Thoracic aorta (tissue), 2 donors: Measurements from ENCODE around the gene NCBP3. TPM values are rescaled to one million over a fixed set of nuclear protein-coding genes. Genes with fewer than 3 reads are reported as not detected.

Experiments used
- ATAC-seq: fragments of 150-250 bp; one replicate; pipeline ENCODE4 v1.8.0; 2017; ENCODE audit warnings: low read depth; ENCODE audit not compliant: insufficient number of reproducible peaks, low FRiP score
- DNase-seq: peaks from one replicate; pipeline ENCODE4 v3.0.0-alpha.2; 2020; ENCODE audit warnings: low spot score
- H3K27ac ChIP-seq, 2 donors: fragments of 200-600 bp; sonication (generic); 1 replicate in 1 of 2; 2 replicates in 1 of 2; pipeline ENCODE4 v1.5.1; 2016; ENCODE audit warnings: mild to moderate bottlenecking in 2 of 2, moderate library complexity in 2 of 2
- H3K27me3 ChIP-seq: fragments of 200-600 bp; sonication (generic); replicated peaks from 2 replicates; pipeline ENCODE4 v1.6.0; 2016; ENCODE audit warnings: mild to moderate bottlenecking; ENCODE audit not compliant: insufficient read depth
- H3K36me3 ChIP-seq: fragments of 200-600 bp; sonication (generic); one replicate; pipeline ENCODE4 v1.5.1; 2016
- H3K4me1 ChIP-seq, 2 donors: fragments of 200-600 bp; sonication (generic); 1 replicate in 1 of 2; 2 replicates in 1 of 2; pipeline versions ENCODE4 v1.5.1 to v1.6.0; 2016; ENCODE audit warnings: low read depth in 2 of 2, mild to moderate bottlenecking in 1 of 2; ENCODE audit not compliant: control insufficient read depth in 1 of 2
- H3K4me3 ChIP-seq: fragments of 200-600 bp; sonication (generic); 2 replicates; pipeline ENCODE4 v1.5.1; 2016; ENCODE audit warnings: mild to moderate bottlenecking
- H3K9me3 ChIP-seq: fragments of 200-600 bp; sonication (generic); 2 replicates; pipeline ENCODE4 v1.5.1; 2016
- total RNA-seq, 2 donors: library from RNA; depleted of rRNA; stranded (reverse); fragments of >200 nt; gene quantifications; one replicate each; pipeline versions ENCODE4 v1.1.0 to v1.2.3, GENCODE V29; 2016
- TF ChIP-seq, protein P1 (sequence below): fragments of 200-600 bp; sonication (generic); IDR thresholded peaks from one replicate; pipeline ENCODE4 v1.5.1; 2019; ENCODE audit warnings: antibody characterized with exemption

The NCBP3 gene
- total RNA-seq, 2 donors from 2014 or later = 28.8 to 47.8 TPM

DNA sequence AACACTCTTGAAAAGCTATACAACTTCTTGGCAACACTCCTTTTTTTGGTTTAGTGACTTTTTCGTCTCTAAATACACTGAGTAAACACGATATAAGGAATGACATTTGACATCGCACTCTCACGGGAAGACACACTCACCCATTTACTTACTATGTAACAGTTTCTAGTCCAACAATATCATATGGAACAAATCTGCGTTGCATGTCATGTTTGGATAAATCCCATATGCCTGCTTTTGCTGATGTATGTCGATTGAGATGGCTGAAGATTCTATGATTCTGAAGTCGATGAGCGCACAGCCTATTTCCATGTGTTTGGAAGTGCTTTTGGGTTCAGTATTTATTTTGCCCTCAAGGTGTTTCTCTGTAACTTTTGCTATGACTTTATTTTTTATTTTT, 63.3 kb downstream of the NCBP3 start:
- Histone ChIP-seq H3K27me3 (no peaks in the 10 kb centered on the region), H3K27ac (no peak overlapping the region), H3K36me3 (no peaks in the 10 kb centered on the region), H3K9me3 (no peaks in the 10 kb centered on the region), H3K4me1 (no peaks in the 10 kb centered on the region), H3K4me3 (no peak overlapping the region)
- DNase-seq = no peak
- TF ChIP-seq, protein P1, sequence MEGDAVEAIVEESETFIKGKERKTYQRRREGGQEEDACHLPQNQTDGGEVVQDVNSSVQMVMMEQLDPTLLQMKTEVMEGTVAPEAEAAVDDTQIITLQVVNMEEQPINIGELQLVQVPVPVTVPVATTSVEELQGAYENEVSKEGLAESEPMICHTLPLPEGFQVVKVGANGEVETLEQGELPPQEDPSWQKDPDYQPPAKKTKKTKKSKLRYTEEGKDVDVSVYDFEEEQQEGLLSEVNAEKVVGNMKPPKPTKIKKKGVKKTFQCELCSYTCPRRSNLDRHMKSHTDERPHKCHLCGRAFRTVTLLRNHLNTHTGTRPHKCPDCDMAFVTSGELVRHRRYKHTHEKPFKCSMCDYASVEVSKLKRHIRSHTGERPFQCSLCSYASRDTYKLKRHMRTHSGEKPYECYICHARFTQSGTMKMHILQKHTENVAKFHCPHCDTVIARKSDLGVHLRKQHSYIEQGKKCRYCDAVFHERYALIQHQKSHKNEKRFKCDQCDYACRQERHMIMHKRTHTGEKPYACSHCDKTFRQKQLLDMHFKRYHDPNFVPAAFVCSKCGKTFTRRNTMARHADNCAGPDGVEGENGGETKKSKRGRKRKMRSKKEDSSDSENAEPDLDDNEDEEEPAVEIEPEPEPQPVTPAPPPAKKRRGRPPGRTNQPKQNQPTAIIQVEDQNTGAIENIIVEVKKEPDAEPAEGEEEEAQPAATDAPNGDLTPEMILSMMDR = no peak
- ATAC-seq = no peak

DNA sequence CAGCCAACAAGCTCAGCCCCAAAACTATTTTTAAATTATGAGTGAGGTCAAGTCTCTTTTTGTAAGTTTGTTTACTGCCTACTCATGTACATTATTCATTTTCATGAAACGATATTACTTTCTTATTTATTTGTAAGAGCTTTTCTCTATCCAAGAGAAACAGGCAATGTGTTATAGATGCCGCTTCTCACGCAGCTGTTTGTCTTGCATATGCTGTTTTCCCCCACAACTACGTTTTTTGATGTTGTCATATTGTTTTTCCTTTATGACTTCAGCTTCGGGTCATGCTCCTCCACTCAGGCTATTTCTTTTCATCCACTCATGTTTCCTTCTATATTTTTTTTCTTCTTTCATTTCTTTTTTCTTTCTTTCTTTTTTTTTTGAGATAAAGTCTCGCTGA, 65.1 kb downstream of the NCBP3 start:
- H3K9me3 ChIP-seq = no peaks in the 10 kb centered on the region
- no peak overlapping the region for H3K27ac ChIP-seq
- no peaks in the 10 kb centered on the region for H3K36me3 ChIP-seq
- no peaks in the 10 kb centered on the region for H3K27me3 ChIP-seq
- no peak overlapping the region for H3K4me3 ChIP-seq
- ATAC-seq (no peak), DNase-seq (no peak)
- H3K4me1 ChIP-seq = no peaks in the 10 kb centered on the region
- TF ChIP-seq, protein P1 = no peak

DNA sequence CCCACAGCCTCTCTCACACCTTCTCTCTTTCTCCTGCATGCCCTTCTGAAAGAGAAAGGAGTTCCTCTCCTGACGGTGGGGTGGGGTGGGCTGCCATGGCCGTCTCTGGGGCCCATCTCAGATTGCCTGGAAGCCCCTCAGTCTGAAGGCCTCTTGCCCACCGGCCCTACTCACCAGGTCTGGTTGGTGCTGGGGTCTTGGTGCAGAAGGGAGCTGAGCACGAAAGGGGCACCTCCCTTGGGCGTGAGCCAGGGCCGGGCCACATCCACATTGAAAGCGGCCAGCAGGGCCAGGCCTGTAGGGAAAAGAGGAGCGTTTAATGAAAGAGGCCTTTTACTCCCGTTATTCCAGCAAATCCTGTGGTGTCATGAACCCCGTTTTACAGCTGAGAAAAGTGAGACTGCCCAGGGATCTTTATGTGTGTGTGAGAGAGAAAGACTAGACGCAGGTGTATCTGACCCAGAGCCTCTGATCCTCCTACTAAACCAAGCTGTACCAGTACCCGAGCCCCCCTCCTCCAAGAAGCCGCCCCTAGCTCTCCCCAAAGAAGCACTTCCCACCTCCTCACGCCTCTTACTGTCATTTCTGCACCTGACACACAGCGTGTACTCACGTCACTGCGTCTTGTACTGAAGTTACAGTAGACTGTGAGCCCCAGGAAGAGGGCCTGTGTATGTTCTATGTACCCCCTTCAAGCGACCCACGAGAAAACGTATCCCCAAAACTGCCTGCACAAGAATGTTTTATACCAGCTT, 68.5 kb downstream of the NCBP3 start:
- Histone ChIP-seq H3K36me3 (no peaks in the 10 kb centered on the region), H3K9me3 (no peaks in the 10 kb centered on the region), H3K4me3 (no peak overlapping the region), H3K4me1 (no peaks in the 10 kb centered on the region), H3K27me3 (no peaks in the 10 kb centered on the region), H3K27ac (no peak overlapping the region)
- TF ChIP-seq, protein P1 = no peak
- DNase-seq = no peak
- ATAC-seq = no peak

- no peaks in the 10 kb centered on the region for H3K27me3 ChIP-seq
- H3K4me3 ChIP-seq = no peak overlapping the region
- no peak for ATAC-seq
- H3K27ac ChIP-seq = no peak overlapping the region
- H3K9me3 ChIP-seq = no peaks in the 10 kb centered on the region
- TF ChIP-seq, protein P1 = no peak
- DNase-seq = no peak
- H3K36me3 ChIP-seq = no peaks in the 10 kb centered on the region
- no peaks in the 10 kb centered on the region for H3K4me1 ChIP-seq
These were observed 72.1 kb downstream of the NCBP3 start for GRCh38 chr17:3773966-3774365.

- Histone ChIP-seq H3K4me3 (no peak overlapping the region), H3K9me3 (no peaks in the 10 kb centered on the region), H3K36me3 (no peaks in the 10 kb centered on the region), H3K27ac (no peak overlapping the region), H3K27me3 (no peaks in the 10 kb centered on the region), H3K4me1 (no peaks in the 10 kb centered on the region)
- ATAC-seq = no peak
- TF ChIP-seq, protein P1 = no peak
- DNase-seq = no peak
These were observed 72.5 kb downstream of the NCBP3 start for GRCh38 chr17:3773511-3773910.
